Measurements from ENCODE around the gene TKT. TPM values are rescaled to one million over a fixed set of nuclear protein-coding genes. Genes with fewer than 3 reads are reported as not detected.

The TKT gene
- polyA plus RNA-seq, 1 donor, result 30.7 TPM

DNA sequence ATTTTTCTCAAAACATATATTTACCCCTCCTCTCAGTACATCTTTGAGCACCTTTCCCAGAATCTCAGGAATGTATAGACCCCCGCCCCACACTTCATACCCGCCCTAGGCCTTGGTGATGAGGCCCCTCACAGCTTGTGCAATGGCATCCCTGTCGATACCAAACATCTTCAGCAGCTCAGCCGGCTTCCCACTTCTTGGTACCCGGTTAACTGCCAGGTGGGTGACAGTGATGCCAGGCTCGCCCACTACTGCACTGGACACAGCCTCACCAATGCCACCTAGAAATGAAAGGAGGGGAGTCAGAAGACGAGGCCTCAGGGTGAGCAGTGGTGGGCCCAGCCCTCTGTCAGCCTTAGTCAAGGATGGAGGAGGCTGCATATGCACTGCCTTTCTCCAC, 30.2 kb downstream of the TKT start:
- no peak for DNase-seq (ENCODE audit: low read depth)

DNA sequence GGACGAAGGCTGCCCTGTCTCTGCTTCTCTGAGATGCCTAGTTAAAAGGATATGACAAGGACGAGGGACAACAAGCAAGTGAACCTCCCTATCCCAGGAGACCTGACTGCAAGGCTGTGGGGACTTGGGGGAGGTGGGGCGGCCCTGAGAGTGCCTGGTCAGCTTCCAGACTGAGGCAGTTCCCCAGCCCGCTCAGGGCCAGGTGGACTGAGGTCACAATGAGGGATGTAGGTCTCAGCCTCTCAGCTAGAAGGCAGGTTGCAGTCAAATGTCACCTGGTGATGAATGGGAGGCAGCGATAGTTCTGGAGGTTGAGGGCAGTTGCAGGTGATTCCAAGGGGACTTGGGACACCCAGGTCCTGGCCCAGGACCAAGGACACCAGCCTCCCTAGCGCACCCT, 30.6 kb downstream of the TKT start:
- DNase-seq (ENCODE audit: low read depth), result no peak

DNA sequence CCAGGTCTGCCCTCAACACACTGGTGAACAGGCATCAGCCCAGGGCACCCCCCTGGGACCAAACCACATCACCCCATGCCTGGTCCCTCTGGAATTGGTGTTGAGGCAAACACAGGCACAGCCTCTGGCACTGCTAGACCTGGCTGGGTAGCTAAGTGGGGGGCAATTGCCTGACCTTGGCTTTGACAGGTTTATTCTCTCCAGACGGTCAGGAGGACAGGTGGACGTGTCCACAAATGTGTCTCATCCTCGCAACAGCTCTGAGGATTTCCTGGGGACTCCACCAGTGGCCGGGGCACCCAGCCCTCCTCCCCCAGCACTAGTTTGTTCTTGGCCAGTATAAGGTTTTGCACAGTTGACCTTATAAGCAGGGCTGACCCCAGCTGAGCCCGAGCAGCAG, 31.3 kb downstream of the TKT start:
- no peak for DNase-seq (ENCODE audit: low read depth)

DNA sequence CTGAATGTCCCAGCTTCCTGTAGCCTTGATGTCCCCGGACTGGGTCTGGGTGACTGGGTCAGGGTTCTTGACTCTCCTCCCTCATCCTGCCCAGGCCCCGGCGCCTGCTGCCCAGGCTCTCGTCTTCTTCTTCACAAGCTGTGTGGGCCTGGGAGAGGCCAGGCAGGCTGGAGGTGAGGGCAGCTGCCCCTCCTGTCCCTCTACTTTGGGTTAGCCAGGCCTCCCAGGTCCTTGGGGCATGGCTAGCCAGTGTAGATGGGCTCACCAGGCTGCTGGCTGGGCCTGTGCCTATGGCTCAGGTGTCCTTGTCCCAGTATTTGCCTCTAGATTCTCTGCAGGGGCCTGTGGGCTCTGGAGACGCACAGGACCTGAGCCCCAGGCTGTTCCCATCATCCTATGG, 31.8 kb downstream of the TKT start:
- no peak for DNase-seq (ENCODE audit: low read depth)

DNA sequence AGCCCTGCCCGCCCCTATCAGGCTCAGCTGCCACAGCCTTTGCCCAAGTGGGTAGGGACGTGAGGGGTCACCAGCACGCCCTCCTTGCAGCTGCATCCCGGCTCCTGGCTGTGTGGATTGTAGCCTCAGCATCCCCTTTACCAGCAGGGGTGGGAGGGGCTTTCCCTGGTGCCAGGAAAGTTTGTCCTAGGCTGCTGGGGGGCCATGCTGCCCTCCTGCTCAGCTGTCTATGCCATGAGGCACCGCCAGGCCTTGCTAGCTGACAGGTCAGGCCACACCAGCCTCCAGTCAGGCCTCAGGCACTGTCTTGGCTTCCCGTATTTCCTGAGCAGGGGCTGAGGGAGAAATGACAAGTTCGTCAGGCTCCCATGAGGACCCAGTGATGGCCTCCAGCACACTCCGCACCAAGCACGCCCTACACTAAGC, 32.3 kb downstream of the TKT start:
- no peak for DNase-seq (ENCODE audit: low read depth)

DNA sequence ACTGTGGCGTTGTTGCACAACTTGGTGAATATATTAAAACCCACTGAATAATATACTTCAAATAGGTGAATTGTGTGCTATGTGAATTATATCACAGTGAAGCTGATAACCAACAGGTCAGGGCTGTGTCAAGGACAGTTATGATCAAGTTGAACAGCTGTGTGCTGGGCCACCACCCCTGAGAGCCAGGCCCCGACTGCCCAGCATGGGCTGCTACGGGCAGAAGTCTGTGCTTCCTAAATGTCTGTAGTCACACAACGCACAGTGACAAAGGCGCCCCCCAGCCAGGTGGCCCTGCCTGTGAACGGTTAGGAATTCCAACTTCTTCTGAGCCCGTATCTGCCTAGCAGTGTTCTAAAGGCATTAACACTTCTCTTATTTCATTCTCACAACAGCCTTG, 32.8 kb downstream of the TKT start:
- no peak for DNase-seq (ENCODE audit: low read depth)

DNA sequence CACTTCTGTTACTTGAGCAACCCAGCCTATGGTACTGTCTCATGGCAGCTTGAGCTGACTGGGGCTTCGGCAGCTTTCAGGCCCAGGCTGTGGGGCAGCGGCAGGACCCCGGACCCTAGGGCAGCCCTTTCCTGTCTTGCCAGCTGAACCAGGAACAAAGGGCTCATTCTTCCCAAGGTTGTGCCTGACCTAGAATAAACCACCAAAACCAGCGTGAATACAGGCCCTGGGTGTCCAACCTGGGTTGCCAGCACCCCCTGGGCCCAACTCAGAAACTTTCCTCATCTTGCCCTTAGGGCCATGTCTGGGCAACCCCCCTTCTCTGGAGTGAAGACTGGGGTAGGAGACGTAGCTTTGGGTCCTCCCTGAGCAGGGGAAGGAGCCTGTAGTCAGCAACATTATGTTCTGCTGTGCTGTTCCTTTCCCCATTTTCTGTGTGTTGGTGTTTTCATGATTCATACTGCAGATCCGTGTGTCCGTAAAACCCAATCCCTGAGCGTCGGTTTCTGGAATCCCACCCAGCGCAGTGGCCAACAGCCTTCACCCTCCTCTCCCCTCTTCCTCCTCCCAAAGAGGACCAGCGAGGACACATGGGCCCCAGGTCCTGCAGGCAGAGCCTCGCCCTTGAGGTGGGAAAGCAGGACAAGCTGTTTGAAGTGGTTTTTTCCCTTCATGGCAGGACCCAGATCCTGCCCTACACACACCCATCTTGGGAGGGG, 33.5 kb downstream of the TKT start:
- no peak for DNase-seq (ENCODE audit: low read depth)

DNA sequence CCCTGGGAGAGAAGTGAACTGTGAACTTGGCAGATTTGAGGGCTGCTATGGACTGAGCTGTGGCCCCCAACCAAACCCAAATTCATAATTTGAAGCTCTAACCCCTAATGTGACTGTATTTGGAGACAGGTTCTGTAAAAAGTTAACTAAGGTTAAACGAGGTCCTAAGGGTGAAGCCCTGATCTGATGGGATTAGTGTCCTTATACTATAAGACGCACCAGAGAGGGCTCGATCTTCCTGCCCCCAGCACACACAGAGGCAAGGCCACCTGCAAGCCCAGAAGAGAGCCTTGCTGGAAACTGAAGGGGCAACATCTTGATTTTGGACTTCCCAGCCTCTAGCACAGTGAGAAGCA, 34.0 kb downstream of the TKT start:
- no peak for DNase-seq (ENCODE audit: low read depth)

DNA sequence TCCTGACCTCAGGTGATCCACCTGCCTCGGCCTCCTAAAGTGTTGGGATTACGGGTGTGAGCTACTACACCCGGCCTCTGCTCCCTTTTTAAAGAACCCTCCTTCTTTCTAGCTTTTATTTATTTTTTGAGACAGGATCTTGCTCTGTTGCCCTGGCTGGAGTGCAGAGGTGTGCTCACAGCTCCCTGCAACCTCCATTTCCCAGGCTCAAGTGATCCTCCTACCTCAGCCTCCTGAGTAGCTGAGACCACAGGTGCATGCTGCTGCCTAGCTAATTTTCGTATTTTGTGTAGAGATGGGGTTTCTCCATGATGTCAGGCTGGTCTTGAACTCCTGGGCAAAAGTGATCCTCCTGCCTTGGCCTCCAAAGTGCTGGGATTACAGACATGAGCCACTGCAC, 34.5 kb downstream of the TKT start:
- DNase-seq (ENCODE audit: low read depth), result no peak

DNA sequence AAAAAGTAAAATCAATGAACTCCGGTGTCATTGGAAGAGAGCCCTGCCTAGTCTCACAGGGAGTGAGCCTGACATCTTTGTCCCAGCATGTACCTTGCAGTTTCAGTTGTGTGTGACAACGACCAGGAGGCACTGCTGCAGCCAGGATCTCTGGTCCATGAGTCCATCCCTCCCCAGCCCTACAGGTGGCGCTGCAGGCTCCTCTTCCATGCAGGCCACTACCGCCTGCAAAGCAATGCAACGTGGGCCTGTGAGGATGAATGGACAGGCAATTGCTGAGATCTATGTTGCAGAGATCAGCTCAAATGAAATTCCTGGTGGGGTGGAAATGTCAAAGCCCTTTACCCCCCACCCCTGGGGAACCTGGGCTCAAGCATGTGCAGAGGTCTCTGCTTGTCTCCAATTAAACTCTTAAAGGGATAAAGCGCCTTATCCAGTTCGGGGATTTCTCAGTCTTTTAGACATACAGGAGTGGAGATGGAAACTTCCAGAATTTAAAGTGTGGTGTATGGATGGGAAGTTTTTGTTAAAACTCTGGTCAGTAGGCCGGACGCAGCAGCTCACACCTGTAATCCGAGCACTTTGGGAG, 35.8 kb downstream of the TKT start:
- DNase-seq (ENCODE audit: low read depth), result peak; percentile 16

DNA sequence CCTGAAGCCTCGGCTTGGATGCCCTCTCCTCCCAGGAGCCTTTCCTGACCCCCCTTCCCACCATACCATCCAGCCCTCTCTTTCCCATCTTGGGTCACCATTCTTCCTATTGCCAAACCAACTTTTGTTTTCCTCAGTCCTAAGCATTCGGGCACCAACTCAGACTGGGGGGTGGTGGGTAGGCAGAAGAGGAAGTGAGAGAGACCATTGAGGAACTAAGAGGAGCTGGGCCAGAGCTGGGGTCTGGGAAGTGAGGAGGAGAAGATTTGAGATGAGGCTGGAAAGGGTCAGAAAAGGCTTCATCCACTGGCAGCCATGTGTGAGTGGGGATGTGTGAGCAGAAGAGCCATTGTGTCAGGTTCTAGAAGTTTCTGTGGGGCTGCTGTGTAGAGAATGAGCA, 37.7 kb downstream of the TKT start:
- DNase-seq (ENCODE audit: low read depth), result no peak

DNA sequence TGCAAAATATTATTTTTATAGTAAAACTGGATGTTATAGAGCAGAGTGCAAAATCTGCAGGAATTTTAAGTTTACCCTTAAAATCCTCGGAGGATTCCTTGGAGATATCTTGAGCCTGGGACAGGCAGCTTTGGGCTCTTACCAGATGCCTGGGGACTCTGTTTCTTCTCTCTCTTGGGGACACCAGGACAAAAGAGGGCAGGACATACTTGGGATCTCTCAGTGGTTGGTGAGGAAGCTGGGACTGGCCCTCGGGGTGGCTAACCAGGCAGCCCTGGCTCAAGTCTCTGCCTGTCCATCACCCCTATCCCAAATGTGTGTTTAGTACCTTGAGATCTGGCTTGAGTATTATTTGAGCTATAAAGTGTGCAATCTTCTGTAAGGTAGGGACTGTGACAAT, 38.6 kb downstream of the TKT start:
- no peak for DNase-seq (ENCODE audit: low read depth)

DNA sequence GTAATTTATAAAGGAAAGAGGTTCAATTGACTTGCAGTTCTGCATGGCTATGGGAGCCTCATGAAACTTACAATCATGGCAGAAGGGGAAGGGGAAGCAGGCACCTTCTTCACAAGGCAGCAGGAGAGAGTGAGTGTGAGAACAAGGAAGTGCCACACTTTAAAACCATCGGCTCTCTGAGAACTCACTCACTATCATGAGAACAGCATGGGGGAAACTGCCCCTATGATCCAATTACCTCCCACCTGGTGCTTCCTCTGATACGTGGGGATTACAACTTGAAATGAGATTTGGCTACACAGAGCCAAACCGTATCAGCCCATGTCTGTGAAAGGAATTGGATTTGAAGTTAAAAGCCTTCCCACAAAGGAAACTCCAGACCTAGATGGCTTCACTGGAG, 39.1 kb downstream of the TKT start:
- DNase-seq (ENCODE audit: low read depth), result no peak

DNA sequence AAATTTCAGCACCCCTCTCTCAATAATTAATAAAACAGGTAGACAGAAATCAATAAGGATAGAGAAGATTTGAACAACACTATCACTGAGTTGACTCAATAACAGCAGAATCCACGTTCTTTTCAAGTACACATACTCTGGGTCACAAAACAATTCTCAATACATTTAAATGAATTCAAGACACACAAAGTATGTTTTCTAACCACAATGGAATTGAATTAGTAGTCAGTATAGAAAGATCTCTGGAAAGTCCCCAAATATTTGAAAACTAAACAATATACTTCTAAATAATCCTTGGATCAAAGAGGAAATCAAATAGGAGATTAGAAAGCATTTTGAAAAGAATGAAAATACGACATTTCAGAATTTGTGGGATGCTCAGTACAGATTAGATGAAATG, 40.0 kb downstream of the TKT start:
- no peak for DNase-seq (ENCODE audit: low read depth)

DNA sequence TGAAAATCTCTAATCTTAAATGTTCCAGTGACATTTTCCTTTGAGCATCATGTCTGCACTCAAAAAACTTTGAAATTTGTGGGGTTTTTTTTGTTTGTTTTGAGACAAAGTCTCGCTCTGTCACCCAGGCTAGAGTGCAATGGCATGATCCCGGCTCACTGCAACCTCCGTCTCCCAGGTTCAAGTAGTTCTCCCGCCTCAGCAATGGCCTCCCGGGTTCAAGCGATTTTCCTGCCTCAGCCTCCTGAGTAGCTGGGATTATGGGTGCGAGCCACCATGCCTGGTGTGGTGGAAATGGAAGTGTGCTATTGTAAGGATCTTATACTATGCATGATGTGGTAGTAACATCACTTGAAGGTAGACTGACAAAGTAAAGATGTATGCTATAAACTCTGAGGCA, 42.5 kb downstream of the TKT start:
- DNase-seq (ENCODE audit: low read depth), result no peak

DNA sequence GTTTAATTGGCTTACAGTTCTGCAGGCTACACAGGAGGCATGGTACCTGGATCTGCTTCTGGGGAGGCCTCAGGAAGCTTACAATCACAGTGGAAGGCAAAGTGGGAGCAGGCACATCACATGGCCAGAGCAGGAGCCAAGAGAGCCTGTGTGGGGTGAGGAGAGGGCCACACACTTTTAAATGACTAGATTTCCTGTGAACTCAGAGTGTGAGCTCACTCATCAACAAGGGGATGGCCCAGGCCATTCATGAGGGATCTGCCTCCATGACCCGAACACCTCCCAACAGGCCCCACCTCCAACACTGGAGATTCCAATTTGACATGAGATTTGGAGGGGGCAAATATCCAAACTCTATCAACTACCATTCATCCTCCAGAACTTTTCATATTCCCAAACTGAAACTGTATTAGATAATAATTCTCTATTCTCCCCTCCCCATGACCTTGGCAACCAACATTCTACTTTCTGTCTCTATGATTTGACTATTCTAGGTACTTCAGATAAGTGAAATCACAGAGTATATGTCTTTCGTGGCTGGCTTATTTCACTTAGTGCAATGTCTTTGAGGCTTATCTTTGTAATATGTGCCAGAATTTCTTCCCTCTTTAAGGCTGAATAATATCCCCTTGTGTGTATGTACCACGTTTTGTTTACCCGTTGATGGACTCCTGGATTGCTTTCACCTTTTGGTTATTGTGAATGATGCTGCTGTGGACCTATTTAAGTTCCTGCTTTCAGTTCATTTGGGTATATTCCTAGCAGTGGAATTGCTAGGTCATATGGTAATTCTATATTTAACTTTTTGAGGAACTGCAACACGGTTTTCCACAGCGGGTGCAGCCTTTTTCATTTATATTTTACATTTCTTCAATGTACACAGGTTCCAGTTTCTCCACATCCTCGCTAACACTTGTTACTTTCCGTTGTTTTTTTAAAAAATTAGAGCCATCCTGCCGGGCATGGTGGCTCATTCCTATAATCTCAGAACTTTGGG, 43.8 kb downstream of the TKT start:
- no peak for DNase-seq (ENCODE audit: low read depth)

DNA sequence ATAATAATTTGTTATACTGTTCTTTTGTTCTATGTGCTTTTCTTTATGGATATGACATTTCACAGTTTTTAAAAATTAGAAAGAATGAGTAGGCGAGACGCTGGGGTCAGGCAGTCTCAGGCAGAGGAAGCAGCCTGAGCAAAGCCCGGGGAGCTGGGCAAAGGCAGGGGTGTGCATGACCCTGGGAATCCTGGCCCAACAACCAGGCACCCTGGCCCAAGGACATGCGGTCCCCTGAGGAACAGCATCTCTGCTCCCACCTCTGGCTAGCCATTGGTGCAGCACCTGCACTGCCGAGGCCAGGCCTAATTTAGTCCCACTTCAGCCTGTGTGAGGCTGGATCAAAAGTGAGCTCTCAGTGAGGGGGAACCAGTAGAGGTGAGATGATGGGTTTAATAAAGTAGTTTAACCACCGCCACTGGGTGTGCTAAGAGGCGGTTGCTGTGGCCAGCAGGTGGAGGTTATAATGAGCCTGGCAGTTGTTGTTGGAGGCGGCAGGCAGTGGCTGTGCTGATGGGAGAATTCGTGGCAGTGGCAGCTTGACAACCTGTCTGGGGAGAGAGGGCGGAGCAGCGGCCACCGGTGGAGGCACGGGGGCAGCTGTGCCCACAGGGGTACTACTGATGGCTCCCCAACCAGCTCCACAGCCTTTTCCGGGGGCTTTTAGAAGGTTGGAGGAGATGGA, 53.3 kb downstream of the TKT start:
- no peak for DNase-seq (ENCODE audit: low read depth)

DNA sequence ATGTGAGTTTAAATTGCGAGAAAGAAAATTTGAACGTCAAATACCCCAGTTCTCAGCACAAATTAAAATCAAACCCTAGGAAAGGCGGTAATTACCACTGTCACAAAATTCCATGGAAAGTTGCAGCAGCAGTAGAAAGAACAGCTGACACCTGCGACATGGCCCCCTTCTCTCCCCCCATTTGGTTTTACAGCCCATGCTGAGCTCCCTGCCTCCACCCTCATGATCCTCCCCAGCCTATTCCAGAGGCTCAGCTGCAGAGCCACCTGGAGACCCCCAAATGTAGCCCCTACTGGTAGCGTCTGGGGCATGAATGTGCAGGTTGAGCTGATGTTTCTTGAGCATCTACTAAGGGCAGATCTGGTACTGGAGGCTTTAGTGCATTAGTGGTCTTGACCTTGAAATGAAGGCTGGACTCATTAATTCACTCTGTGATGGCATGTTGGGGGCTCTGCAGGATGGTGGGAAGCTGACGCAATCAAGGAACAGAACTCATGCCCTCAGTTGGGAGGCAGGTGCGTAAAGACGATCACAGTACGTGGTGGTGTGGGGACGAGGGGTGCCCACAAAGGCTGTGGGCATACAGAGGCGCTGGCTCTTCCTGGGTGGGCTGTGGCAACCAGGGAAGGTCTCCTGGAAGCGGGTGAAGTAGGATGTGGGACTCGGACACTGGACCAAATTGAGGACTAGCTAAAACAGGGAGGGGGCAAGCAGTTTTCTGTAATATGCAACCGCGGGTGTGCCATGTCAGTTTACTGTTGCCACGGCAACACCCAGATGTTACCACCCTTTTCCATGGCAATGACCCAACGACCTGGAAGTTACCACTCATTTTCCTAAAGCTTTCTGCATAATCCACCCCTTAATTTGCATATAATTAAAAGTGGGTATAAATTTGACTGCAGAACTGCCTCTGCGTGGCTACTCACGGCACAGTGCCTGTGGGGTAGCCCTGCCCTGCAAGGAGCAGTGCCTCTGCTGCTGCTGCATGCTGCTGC, 55.0 kb downstream of the TKT start:
- DNase-seq (ENCODE audit: low read depth), result no peak

DNA sequence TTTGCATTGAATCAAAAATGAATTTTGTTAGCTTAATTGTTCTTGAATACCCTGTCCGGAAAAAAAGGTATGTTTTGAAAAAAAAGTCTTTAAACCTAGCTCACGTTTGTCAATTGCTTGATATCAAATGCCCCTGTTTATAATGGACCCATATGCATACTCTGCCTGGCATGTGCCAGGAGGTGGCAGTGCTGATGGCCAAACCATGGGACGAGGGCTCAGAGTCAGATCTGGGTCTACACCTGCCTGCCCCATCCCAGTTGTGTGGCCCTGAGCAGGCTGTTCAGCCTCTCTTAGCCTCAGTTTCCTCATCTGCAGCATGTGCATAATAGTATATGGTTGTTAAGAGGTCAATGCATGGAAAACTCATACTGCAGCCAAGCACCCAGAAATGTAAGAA, 56.0 kb downstream of the TKT start:
- no peak for DNase-seq (ENCODE audit: low read depth)

DNA sequence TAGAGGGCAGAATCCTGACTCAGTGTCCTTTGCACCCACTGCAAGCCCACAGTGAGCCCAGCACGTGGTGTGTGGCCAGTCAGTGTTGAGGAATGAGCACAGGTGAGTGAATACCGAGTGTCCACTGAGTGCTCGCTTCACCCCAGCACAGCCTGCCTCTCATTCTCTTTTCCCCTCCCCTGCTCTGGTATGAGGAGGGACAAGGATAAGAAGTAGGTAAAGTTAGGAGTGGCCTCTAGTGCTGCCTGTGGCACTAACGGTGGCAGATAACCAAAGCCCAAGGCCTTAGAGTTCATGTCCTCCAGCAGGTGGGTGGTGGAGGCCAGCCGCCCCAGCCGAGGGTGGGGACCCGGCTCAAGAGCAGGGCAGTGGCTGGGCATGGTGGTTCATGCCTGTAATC, 56.8 kb downstream of the TKT start:
- DNase-seq (ENCODE audit: low read depth), result no peak
